ENCODE measurements around the gene CCT8L2.
"Not testable (repeated sequence)": the region's sequence is repeated elsewhere in the genome, so short reads cannot be mapped to it uniquely, and the experiment has no call there.

CCT8L2 gene

GRCh38 chr22:16595251-16595650, 2.6 kb upstream of the CCT8L2 start:
- DNase-seq = not testable (repeated sequence)

GRCh38 chr22:16594026-16594425, 1.4 kb upstream of the CCT8L2 start:
- DNase-seq = no peak

- DNase-seq = not testable (repeated sequence)
Observed at GRCh38 chr22:16592231-16592630, 379 bp downstream of the CCT8L2 start.

GRCh38 chr22:16591136-16591535, 1.5 kb downstream of the CCT8L2 start:
- not testable (repeated sequence) for DNase-seq

- DNase-seq = no peak
Observed at GRCh38 chr22:16586991-16587390, 5.6 kb downstream of the CCT8L2 start.

- no peak for DNase-seq
Observed at GRCh38 chr22:16586170-16586569, 6.4 kb downstream of the CCT8L2 start.

- DNase-seq = not testable (repeated sequence)
Observed at GRCh38 chr22:16580872-16581271, 11.7 kb downstream of the CCT8L2 start.

- DNase-seq = not testable (repeated sequence)
Observed at GRCh38 chr22:16569240-16569834, 23.3 kb downstream of the CCT8L2 start.

- no peak for DNase-seq
Observed at GRCh38 chr22:16568425-16568758, 24.2 kb downstream of the CCT8L2 start.

GRCh38 chr22:16567617-16568424, 24.8 kb downstream of the CCT8L2 start:
- not testable (repeated sequence) for DNase-seq

GRCh38 chr22:16566421-16567151, 26.0 kb downstream of the CCT8L2 start:
- not testable (repeated sequence) for DNase-seq

GRCh38 chr22:16565585-16566420, 26.8 kb downstream of the CCT8L2 start:
- not testable (repeated sequence) for DNase-seq

- not testable (repeated sequence) for DNase-seq
Observed at GRCh38 chr22:16564837-16565584, 27.6 kb downstream of the CCT8L2 start.

- DNase-seq = no peak
Observed at GRCh38 chr22:16563555-16564520, 28.8 kb downstream of the CCT8L2 start.

- no peak for DNase-seq
Observed at GRCh38 chr22:16562711-16563554, 29.7 kb downstream of the CCT8L2 start.

- not testable (repeated sequence) for DNase-seq
Observed at GRCh38 chr22:16561093-16561658, 31.4 kb downstream of the CCT8L2 start.

- not testable (repeated sequence) for DNase-seq
Observed at GRCh38 chr22:16560651-16561050, 32.0 kb downstream of the CCT8L2 start.

GRCh38 chr22:16559996-16560395, 32.6 kb downstream of the CCT8L2 start:
- not testable (repeated sequence) for DNase-seq

All from CD4-positive, alpha-beta T cell treated with Interleukin-6 for 4 hours (primary cell).